Measurements from ENCODE around the gene NSD1. TPM values are rescaled to one million over a fixed set of nuclear protein-coding genes. Genes with fewer than 3 reads are reported as not detected.
"Not testable (repeated sequence)": the region's sequence is repeated elsewhere in the genome, so short reads cannot be mapped to it uniquely, and the experiment has no call there.

Gene NSD1
- total RNA-seq, 1 donor from 2014 or later = 56.9 TPM

DNA sequence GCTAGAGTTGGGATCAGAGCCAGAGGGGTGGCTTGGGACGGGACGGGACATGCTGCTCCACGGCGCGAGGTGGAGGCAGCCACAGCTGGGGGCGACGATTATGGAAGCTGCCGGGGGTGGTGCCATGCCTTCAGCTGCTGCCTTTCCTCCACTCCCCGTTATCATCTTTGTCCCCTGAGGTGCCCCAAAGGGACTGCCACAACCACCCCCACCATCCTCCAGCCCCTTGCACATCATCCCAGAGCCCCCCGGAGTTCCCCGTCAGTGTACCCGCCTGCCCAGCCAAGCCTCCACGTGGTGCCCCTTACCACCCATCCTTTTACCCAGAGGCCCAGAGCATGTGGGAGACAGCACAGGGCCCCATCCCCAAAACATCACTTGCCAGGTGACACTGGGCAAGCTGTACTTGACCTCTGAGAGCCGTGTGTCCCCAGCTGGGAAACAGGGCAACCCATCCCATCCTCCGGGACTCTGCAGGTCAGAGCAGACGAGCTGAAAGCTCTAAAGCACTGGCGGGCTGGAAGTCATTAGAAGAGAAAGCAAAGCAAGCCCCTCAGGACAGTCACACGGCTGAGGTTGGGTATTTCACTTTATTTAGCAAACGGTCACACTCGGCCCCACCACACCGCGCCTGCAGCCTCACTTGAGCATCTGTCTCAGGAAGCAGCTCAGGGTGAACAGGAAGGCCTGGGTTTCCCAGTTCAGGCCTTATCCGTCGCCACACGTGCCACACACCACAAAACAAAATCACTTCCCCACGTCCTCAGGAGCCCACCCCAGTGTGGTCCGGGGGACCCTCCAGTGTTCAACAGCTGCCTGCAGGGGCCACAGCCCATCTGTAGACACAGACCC lies 197.6 kb downstream of the NSD1 start:
- no peak for DNase-seq

DNA sequence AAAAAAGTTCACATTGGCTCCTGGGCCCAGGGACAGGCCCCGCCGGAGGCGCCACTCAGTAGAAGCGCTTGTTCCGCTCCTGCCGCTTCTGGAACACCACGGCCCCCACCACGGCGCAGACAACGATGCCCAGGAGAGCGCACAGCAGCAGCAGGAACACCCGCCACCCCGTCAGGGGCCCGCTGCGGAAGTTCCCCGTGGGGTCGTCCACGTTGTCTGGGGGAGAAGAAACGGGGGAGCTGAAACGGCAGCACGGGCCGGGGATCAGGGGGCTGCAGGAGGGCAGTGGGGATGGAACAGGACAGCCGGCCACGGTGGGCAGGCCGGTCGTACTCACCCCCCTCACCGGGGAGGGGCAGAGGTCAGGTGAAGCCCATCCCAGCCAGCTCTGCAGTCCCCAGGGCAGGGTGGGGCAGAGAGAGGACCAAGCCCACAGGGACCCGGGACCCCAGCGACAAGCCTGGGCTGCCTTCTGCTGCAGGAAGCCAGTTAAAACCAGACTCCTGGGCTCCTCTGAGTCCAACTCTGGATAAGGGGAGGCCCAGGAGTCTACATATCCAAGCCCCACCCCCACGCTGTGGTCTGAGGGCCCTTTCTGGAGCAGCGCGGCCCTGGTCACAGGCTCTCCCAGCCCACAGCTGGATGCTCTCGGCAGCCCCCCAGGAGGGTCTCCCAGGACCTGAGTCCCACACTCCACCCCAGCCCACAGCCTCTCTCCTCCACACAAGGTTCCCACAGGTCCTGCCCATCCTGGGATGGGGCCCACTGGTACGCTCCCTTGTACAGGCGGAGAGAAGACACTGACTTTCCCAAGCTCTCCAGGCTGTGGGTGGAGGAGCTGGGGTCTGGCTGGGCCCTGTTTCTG lies 198.7 kb downstream of the NSD1 start:
- no peak for DNase-seq

DNA sequence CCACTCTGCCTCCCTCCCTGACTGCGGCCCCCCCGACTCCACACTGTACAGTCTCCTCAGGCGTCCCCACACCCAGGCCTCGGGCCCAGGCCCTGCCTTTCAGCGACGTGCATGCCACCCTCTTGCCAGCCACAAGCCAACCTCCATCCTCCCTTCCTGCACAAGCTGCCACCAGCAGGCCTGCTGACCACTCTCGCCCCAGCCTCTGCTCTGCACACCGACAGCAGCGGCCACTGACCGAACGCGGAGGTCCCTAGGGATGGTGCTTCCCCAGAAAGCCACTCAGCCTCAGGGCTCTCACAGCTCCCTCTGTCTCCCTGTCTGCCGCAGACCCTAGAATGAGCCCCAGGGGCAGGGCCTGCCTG lies 199.3 kb downstream of the NSD1 start:
- DNase-seq = no peak

- DNase-seq = no peak
Measured at GRCh38 chr5:177333420-177334154, 200.0 kb downstream of the NSD1 start.

GRCh38 chr5:177334155-177334551 lies 200.6 kb downstream of the NSD1 start:
- no peak for DNase-seq

DNA sequence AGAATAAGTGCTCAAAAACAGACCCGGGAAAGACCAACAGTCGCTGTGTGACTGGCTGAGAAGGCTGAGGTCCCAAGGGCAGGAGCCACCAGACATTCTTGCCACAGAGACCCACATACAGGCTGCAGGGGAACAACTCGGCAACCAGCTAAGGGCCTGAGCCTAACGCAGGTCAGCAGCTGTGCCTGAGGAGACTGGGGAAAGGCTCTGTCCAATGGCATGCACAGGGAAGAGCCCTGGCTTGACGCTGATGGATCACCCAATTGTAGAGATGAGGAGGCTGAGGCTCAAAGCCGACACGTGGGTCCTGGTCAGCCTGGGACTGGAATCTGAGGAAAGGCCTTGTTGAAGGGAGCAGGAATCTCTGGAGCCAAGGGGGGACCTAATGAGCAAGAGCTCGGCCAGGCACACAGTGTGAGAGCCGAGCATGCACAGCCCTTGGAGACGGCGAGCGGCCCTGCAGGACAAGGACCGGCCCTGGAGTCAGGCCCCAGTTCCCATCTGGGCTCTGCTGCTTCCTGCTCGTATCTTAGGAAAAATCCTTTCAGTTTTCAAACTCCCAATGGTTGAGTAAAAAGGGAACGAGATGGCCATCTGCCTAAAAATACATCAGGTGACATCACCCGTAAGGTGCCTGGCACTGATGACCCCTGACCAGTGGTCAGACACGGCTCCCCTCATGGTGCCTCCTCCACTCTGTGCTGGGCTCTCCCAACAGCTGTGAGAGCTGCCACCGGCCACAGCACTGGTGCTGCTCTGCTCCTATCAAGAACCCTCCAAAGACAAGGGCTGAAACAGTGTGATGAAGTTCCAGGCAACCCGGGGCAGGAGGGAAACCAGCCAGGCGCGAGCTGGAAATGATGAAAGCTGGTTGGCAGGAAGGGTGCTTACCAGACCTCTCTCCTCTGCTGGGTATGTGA lies 201.5 kb downstream of the NSD1 start:
- no peak for DNase-seq

DNA sequence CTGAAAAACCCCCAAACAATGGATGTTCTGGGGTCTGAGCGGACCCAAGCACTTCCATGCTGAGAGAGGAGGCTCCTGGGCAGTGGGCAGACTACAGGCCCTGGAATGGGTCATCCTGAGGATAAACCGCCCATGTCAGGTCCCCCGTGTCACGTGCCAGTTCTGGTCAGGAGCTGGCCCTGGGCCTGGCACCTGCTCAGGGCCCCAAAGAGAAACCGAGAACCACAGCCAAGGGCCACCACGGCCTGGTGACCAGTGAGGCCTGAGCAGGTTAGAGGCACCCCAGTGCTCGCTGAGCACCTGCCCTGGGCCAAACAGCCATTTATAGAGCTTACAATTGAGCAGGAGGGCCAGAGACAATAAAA lies 202.1 kb downstream of the NSD1 start:
- DNase-seq = no peak

DNA sequence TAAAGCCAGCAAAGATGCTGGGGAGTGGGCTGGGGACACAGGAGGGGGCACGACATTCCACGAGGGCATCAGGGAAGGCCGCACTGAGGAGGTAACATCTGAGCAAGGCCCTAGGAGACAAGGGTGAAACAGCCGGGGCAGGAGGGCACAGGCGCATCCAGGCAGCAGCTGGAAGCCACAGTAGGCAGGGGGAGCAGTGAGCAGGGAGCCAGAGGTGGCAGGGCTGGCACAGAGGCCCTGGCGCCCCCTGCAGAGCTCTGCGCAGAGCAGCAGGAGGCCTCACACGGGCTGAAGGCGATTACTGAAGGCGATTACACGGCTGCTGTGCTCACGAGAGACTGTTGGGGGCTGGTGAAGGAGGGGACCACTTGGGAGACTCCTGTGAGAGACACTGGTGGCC lies 202.5 kb downstream of the NSD1 start:
- no peak for DNase-seq

DNA sequence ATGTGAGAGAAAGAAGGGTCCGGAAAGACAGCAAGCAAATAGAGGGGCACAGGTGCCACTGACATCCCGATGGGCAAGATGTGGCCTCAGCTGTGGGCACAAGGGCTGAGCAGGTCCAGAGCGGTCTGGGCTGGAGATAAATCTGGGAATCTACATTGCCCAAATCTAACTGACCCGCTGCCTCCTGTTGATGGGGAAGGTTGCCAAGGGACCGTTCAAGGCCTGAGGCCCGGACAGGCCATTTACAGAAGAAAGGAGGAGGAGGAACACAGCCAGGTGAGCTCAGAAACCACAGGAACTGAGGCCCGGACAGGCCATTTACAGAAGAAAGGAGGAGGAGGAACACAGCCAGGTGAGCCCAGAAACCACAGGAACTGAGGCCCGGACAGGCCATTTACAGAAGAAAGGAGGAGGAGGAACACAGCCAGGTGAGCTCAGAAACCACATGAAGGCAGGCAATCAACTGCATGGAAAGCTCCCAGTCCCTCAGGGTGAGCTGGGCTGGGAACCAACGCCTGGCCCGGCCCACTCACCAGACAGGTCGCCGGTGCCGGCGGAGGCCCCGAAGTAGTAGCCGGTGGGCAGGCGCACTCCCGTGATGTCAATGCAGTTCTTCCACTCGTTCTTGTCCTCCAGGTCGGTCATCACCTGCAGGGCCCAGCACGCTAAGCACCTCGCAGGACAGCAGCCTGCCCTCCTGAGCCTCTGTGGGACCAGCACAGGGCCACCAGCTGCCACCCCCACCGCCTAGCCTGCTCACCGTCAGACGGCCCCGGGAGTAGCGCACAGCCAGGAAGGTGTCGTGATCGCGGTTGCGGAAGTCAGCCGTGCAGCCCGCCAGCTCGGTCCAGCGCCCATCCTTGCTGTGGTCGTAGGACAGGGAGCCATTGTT lies 203.3 kb downstream of the NSD1 start:
- DNase-seq = no peak

- no peak for DNase-seq
Measured at GRCh38 chr5:177338251-177339106, 204.9 kb downstream of the NSD1 start.

GRCh38 chr5:177339107-177339638 lies 205.6 kb downstream of the NSD1 start:
- no peak for DNase-seq

DNA sequence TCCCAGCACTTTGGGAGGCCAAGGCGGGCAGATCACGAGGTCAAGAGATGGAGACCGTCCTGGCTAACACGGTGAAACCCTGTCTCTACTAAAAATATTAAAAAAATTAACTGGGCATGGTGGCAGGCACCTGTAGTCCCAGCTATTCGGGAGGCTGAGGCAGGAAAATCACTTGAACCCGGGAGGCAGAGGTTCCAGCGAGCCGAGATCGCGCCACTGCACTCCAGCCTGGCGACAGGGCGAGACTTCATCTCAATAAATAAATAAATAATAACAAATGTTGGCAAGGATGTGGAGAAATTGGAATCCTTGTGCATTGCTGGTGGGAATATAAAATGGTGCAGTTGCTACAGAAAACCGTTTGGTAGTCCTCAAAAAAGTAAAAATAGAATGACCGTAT lies 209.4 kb downstream of the NSD1 start:
- not testable (repeated sequence) for DNase-seq

- no peak for DNase-seq
Measured at GRCh38 chr5:177343777-177344176, 210.2 kb downstream of the NSD1 start.

DNA sequence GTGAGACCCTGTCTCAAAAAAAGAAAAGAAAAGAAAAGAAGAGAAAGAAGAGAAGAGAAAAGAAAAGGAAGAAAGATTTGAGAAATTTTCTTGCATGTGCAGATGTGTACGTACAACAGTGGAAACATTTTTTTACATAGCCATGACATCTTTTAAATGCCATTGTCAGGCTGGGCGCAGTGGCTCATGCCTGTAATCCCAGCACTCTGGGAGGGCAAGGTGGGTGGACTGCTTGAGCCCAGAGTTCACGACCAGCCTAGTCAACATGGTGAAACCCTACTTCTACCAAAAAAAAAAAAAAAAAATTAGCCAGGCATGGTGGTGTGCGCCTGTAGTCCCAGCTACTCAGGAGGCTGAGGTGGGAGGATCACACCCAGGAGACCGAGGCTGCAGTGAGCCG lies 211.3 kb downstream of the NSD1 start:
- DNase-seq = no peak

GRCh38 chr5:177346820-177347219 lies 213.2 kb downstream of the NSD1 start:
- DNase-seq = no peak

GRCh38 chr5:177347699-177348098 lies 214.1 kb downstream of the NSD1 start:
- no peak for DNase-seq

- no peak for DNase-seq
Measured at GRCh38 chr5:177349362-177349647, 215.7 kb downstream of the NSD1 start.

DNA sequence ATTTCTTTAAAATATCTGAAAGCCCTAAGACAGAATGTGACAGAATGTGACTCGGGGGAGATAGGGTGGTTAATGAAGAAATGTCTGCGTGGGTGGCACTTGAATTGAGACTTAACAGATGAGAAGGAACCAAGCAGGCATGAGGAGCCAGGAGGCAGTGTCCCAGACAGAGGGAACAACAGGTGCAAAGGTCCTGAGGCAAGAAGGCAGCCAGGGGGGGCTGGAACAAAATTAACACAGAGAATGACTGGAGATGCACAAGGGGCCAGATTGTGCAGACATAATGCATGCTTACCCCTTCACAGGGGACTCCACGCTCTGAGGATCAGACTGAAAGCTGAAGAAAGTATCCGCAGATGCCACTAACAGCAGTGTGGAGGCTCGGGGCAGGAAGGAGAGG lies 216.2 kb downstream of the NSD1 start:
- DNase-seq = no peak
